Astrocyte (in vitro differentiated cells and primary cell): ENCODE data around the gene CCDC40. TPM values are rescaled to one million over a fixed set of nuclear protein-coding genes. Genes with fewer than 3 reads are reported as not detected.

Experiments
- DNase-seq: peaks from one replicate; pipeline ENCODE4 v3.0.0-alpha.2; 2010; ENCODE audit warnings: low read depth
- FAIRE-seq: peaks from 2 replicates; lab custom pipeline; 2011; peaks lifted over from hg19 to GRCh38; lab: Jason Lieb, UNC
- H2AFZ ChIP-seq: 2 replicates; pipeline ENCODE4 v1.6.0; 2012; ENCODE audit warnings: low read depth, low read length, inconsistent platforms
- H3K27ac ChIP-seq: 2 replicates; pipeline ENCODE4 v1.5.1; 2011; ENCODE audit warnings: low read depth, low read length, inconsistent platforms
- H3K27me3 ChIP-seq: 2 replicates; pipeline ENCODE4 v1.6.0; 2011; ENCODE audit warnings: low read length, inconsistent platforms; ENCODE audit not compliant: insufficient read depth
- H3K36me3 ChIP-seq: 2 replicates; pipeline ENCODE4 v1.5.1; 2011; ENCODE audit warnings: low read length, inconsistent platforms; ENCODE audit not compliant: insufficient read depth
- H3K4me1 ChIP-seq: 2 replicates; pipeline ENCODE4 v1.5.1; 2011; ENCODE audit warnings: low read length, inconsistent platforms; ENCODE audit not compliant: insufficient read depth
- H3K4me2 ChIP-seq: 2 replicates; pipeline ENCODE4 v1.6.0; 2012; ENCODE audit warnings: low read length, inconsistent platforms
- H3K4me3 ChIP-seq: 2 replicates; pipeline ENCODE4 v1.5.1; 2011; ENCODE audit warnings: low read depth, mild to moderate bottlenecking, low read length, inconsistent platforms; ENCODE audit not compliant: insufficient read depth
- H3K79me2 ChIP-seq: 2 replicates; pipeline ENCODE4 v1.6.0; 2012; ENCODE audit warnings: mild to moderate bottlenecking, low read length, inconsistent platforms; ENCODE audit not compliant: insufficient read depth
- H3K9ac ChIP-seq: 2 replicates; pipeline ENCODE4 v1.6.0; 2012; ENCODE audit warnings: mild to moderate bottlenecking, low read length, inconsistent platforms
- H3K9me3 ChIP-seq: 2 replicates; pipeline ENCODE4 v1.5.1; 2012; ENCODE audit warnings: low read depth, mild to moderate bottlenecking, low read length, inconsistent platforms; ENCODE audit not compliant: insufficient read depth
- H4K20me1 ChIP-seq: 2 replicates; pipeline ENCODE4 v1.6.0; 2012; ENCODE audit warnings: low read length, inconsistent platforms; ENCODE audit not compliant: insufficient read depth
- H3K27ac Mint-ChIP-seq: one replicate; pipeline ENCODE4 v1.8.0; 2021; ENCODE audit warnings: mild to moderate bottlenecking, mixed read lengths; ENCODE audit not compliant: unreplicated experiment
- H3K27me3 Mint-ChIP-seq: one replicate; pipeline ENCODE4 v1.8.0; 2021; ENCODE audit warnings: low read depth, mixed read lengths; ENCODE audit not compliant: unreplicated experiment
- H3K36me3 Mint-ChIP-seq: one replicate; pipeline ENCODE4 v1.8.0; 2021; ENCODE audit warnings: low read depth, mixed read lengths; ENCODE audit not compliant: unreplicated experiment
- H3K4me1 Mint-ChIP-seq: one replicate; pipeline ENCODE4 v1.8.0; 2021; ENCODE audit warnings: low read depth, mixed read lengths; ENCODE audit not compliant: unreplicated experiment
- H3K4me3 Mint-ChIP-seq: one replicate; pipeline ENCODE4 v1.8.0; 2021; ENCODE audit warnings: mild to moderate bottlenecking, moderate library complexity, mixed read lengths; ENCODE audit not compliant: unreplicated experiment
- H3K9me3 Mint-ChIP-seq: one replicate; pipeline ENCODE4 v1.8.0; 2021; ENCODE audit warnings: mild to moderate bottlenecking, mixed read lengths; ENCODE audit not compliant: unreplicated experiment
- CTCF ChIP-seq: IDR thresholded peaks from 2 replicates; pipeline ENCODE4 v1.5.1; 2011; ENCODE audit warnings: low read depth, mild to moderate bottlenecking, inconsistent platforms, low read length, moderate library complexity; ENCODE audit not compliant: insufficient read depth
- EZH2 ChIP-seq: IDR thresholded peaks from 2 replicates; pipeline ENCODE4 v1.6.1; 2012; ENCODE audit warnings: mild to moderate bottlenecking, low read length, inconsistent platforms; ENCODE audit not compliant: insufficient read depth
- total RNA-seq: library from RNA; stranded (reverse); gene quantifications from 2 replicates; pipeline ENCODE4 v1.2.1, GENCODE V29; 2021

Gene CCDC40
- total RNA-seq, 1 donor from 2014 or later, result 7.0 TPM

- Mint-ChIP-seq H3K36me3 (no peaks in the 10 kb centered on the region), H3K4me3 (peak overlapping the region; percentile 83), H3K27ac (no peak overlapping the region), H3K4me1 (peaks cover 7% of the 10 kb centered on the region), H3K9me3 (no peaks in the 10 kb centered on the region), H3K27me3 (peaks cover 13% of the 10 kb centered on the region)
- TF ChIP-seq EZH2 (no peak), CTCF (no peak)
- H3K4me3 ChIP-seq, result no peak overlapping the region
- peaks cover 18% of the 10 kb centered on the region for H3K4me1 ChIP-seq
- no peaks in the 10 kb centered on the region for H3K27me3 ChIP-seq
- no peaks in the 10 kb centered on the region for H3K36me3 ChIP-seq
- no peak overlapping the region for H3K27ac ChIP-seq
- peaks cover 8% of the 10 kb centered on the region for H4K20me1 ChIP-seq
- H3K9ac ChIP-seq, result no peak overlapping the region
- FAIRE-seq, result no peak
- no peaks in the 10 kb centered on the region for H3K79me2 ChIP-seq
- H2AFZ ChIP-seq, result no peak overlapping the region
- H3K4me2 ChIP-seq, result no peak overlapping the region
- no peak for DNase-seq
- no peaks in the 10 kb centered on the region for H3K9me3 ChIP-seq
These were observed 63.5 kb downstream of the CCDC40 start for GRCh38 chr17:80100035-80100323.

- peaks cover 7% of the 10 kb centered on the region for H3K27me3 Mint-ChIP-seq
- FAIRE-seq (no peak), DNase-seq (peak; percentile 47)
- H2AFZ ChIP-seq, result peak within 1 kb of the TSS; percentile 83
- peak within 1 kb of the TSS; percentile 79 for H3K4me3 ChIP-seq
- H3K9me3 Mint-ChIP-seq, result no peaks in the 10 kb centered on the region
- H3K27ac Mint-ChIP-seq, result peak within 1 kb of the TSS; percentile 89
- peak within 1 kb of the TSS; percentile 88 for H3K4me2 ChIP-seq
- H3K36me3 ChIP-seq, result no peaks in the 10 kb centered on the region
- H3K4me1 Mint-ChIP-seq, result peaks cover 7% of the 10 kb centered on the region
- no peaks in the 10 kb centered on the region for H3K9me3 ChIP-seq
- no peaks in the 10 kb centered on the region for H3K36me3 Mint-ChIP-seq
- peak within 1 kb of the TSS; percentile 85 for H3K9ac ChIP-seq
- peak within 1 kb of the TSS; percentile 61 for H3K27ac ChIP-seq
- no peak for TF ChIP-seq EZH2
- TF ChIP-seq CTCF, result peak; percentile 30
- peaks cover 18% of the 10 kb centered on the region for H3K4me1 ChIP-seq
- peaks cover 5% of the 10 kb centered on the region for H3K27me3 ChIP-seq
- peaks cover 8% of the 10 kb centered on the region for H4K20me1 ChIP-seq
- H3K4me3 Mint-ChIP-seq, result peak within 1 kb of the TSS; percentile 93
- H3K79me2 ChIP-seq, result no peaks in the 10 kb centered on the region
These were observed 64.8 kb downstream of the CCDC40 start, which contains the start of gene GAA for GRCh38 chr17:80101011-80101945. Gene GAA, plus strand, starts transcription at chr17:80101581. Its CDS starts 3,006 bp downstream, at chr17:80104587.
